ENCODE data around the gene RHEB.

RHEB gene

DNA sequence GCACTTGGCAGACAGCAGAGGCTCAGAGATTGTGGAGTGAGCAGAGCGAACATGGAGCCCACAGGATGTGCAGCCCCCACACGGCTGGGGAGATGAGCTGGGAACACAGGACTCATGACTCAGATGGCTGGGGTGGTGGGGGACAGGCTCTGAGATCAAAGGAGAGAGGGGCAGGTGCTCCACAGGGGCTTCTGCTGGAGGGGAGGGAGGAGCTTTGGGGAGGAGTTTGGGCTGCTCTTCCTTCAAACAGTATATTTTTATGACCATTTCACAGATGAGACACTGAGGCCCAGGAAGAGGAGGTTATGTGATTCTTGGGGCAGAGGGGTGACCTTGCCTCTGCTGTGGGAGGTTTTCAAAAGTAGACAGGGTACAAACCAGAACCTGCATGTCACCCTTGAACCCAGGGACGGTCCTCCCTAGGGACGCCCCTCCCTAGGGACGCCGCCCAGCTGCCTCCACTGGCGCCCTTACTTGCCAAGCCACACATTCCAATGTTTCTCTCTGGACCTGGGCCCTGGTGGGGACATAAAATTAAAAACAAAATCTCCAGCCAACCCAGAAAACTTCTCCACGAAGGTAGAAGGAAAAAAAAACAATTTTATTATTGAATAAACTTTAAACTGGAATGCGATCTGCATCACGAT lies 78.8 kb downstream of the RHEB start:
- TF ChIP-seq, protein P1, sequence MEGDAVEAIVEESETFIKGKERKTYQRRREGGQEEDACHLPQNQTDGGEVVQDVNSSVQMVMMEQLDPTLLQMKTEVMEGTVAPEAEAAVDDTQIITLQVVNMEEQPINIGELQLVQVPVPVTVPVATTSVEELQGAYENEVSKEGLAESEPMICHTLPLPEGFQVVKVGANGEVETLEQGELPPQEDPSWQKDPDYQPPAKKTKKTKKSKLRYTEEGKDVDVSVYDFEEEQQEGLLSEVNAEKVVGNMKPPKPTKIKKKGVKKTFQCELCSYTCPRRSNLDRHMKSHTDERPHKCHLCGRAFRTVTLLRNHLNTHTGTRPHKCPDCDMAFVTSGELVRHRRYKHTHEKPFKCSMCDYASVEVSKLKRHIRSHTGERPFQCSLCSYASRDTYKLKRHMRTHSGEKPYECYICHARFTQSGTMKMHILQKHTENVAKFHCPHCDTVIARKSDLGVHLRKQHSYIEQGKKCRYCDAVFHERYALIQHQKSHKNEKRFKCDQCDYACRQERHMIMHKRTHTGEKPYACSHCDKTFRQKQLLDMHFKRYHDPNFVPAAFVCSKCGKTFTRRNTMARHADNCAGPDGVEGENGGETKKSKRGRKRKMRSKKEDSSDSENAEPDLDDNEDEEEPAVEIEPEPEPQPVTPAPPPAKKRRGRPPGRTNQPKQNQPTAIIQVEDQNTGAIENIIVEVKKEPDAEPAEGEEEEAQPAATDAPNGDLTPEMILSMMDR (IDR thresholded peaks at IDR 0.05) = no peak
- no peak for TF ChIP-seq ZFX (IDR thresholded peaks at IDR 0.05; ENCODE audit: borderline replicate concordance)
- H3K27ac ChIP-seq = no peak overlapping the region

DNA sequence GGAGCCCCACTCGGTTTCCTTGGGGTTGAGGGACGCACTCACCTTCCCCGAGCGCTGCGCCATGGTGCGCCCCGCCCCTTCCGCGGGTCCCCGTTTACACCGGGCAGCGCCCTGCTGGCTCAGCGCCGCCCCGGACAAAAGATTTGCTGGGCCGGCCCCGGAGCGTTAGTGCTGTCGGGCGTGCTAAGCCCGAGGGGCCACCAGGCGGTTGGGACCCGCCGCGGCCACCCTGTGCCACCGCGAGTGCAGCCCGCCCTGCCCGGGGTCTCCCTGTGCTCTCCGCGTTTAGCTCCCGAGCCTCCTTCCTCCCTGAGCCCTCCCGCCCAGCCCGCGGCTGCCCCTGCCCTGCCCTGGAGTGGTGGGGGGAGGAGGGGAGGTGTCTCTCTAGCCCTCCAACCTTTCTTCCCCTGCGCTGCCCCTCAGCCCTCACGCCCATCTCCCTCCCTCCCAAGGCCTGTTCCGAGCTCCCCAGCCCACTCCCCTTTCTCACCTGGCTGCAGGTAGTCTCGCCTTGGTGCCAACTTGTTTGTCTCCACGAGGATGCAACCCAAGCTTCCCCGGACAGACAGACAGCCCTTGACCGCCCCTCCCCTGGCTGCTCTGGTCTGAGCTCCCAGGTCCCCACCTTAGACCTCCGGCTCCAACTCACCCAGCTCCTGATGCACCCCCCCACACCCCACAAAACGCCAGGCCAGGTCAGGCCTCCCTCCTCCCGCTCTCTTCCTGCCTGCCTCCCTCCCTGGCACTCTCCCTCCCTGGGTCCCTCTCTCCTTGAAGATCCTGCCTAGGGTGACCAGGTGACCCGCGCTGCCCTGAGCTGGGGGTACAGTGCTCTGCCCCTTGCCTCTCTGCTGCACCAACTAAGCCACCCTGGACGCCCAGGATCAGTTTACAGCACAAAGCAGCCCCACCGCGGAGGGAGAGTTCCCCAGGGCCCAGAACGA lies 79.6 kb downstream of the RHEB start, which contains the start of gene CRYGN:
Gene CRYGN (minus strand): TSS at position 287 of the 944 bp plus-strand sequence. CDS start 224 bp downstream, at position 63.
- TF ChIP-seq, protein P1 (IDR thresholded peaks at IDR 0.05) = no peak
- TF ChIP-seq ZFX (IDR thresholded peaks at IDR 0.05; ENCODE audit: borderline replicate concordance) = no peak
- no peak within 1 kb of the TSS for H3K27ac ChIP-seq

DNA sequence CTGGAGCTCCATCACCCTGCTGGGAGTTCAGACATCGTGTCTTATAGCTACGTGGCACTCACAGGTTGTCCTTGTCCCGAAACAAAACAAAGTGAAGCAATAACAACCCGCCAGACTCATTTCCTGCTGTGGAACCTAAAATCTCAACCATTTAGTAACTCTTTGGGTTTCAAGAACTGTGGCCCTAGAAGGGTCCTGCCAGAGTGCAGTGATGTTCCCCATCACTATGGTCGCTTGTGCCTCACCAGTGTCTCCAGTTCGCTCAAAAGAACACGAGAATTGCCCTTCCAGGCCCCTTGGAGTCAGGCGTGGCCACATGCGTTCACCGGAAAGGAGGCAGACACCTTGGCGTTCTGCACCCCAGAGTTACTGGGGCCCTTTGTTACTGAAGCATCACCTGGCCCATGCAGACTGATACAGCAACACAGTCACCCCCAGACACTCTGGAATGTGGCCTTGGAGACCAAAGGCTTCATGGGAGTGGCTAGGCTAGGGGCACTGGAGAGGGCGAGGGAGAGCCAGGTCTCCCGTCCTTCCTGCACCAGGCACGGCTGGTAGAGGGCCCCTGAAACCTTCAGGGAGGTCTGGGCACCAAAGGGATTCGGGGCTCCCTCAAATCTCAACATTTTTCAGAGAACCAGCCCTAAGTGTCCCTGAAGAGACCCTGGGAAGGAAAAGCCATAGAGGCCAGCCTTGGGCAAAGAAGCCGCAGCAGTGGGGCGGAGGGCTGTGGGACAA lies 80.7 kb downstream of the RHEB start:
- TF ChIP-seq, protein P1 (IDR thresholded peaks at IDR 0.05) = no peak
- no peak for TF ChIP-seq ZFX (IDR thresholded peaks at IDR 0.05; ENCODE audit: borderline replicate concordance)
- H3K27ac ChIP-seq = no peak overlapping the region

DNA sequence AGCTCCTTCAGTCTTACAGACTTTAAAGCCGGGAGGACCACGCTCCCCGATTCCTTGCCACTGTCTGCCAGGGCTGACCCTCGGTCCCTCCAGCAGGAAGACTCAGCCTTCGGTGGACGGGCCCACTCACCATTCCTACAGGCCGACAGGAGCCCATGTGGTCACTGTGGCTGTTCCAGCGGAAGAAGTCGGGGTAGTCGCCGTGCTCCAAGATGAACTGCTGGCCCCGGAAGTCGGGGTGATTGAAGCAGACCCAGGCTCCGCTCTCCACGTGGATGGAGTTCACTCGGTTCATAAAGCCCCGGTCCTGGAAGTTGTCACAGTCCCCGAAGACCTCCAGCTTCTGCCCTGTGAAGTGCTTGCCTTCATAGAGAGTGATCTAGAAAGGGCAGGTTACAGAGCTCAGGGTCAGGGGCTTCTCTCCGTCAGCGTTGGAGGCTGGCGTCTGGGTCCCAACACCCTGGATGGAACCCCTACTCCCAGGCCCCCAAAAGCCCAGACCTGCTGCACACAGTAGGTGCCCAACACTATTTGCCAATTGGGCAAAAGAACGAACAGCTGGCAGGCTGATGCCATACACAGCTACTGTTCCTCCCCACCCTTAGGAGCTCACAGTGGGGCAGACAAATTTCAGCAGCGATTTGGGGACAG lies 81.7 kb downstream of the RHEB start:
- no peak for TF ChIP-seq ZFX (IDR thresholded peaks at IDR 0.05; ENCODE audit: borderline replicate concordance)
- TF ChIP-seq, protein P1 (IDR thresholded peaks at IDR 0.05) = no peak
- H3K27ac ChIP-seq = no peak overlapping the region

DNA sequence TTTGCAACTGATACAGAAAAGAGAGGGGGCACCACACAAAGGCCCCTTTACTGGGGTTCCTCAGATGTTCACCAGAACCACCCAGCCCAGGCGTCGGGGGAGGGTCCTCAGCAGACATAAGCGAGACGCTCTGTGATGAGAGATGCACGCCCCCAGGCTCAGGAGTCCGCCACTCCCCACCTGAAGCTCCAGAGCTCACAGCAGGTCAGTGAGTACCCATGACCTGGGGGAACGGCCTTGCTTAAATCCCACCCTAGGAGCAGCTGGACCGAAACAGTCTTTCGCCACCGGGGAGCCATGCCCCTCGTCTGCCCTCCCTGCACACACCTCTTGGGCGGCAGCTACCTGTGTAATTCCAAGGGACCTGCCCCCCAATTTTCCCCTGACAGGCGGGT lies 82.5 kb downstream of the RHEB start:
- no peak overlapping the region for H3K27ac ChIP-seq
- TF ChIP-seq, protein P1 (IDR thresholded peaks at IDR 0.05) = no peak
- no peak for TF ChIP-seq ZFX (IDR thresholded peaks at IDR 0.05; ENCODE audit: borderline replicate concordance)

DNA sequence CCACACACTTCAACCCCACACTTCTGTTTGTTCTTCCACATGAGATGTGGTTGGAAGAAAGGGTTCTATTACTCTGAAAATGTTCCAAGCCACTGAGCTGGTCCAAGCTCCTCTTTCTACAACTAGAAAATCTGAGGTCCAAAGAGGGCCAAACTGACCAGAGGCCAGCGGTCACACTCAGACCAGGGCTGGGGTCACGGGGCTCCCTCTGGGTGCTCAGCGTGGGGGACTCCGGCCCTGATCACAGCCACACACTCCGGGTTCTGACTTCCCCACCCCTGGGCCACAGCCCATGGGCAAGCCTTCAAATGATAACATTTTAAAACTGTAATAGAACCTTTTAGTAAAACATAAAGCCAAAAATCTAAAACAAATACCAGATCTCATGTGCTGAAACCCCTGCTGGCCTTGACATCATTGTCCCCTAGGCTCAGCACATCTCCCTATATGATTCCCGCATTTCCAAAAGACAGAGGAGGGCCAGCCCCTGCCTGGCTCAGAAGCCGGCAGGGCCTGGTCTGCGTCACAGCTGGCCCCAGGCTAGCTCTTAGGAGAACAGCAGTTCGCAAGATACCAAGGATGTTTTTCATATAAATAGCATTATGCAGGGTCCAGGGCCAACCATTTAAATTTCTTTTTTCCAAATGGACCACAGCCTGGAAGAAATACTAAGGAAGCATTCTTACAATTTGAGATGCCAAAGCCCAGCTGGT lies 83.1 kb downstream of the RHEB start:
- no peak overlapping the region for H3K27ac ChIP-seq
- TF ChIP-seq ZFX (IDR thresholded peaks at IDR 0.05; ENCODE audit: borderline replicate concordance) = no peak
- TF ChIP-seq, protein P1 (IDR thresholded peaks at IDR 0.05) = no peak
